Endothelial cell of umbilical vein (primary cell): ENCODE data around the gene GRM8. TPM values are rescaled to one million over a fixed set of nuclear protein-coding genes. Genes with fewer than 3 reads are reported as not detected.

Experiments used
- BruUV-seq: library from RNA; stranded (reverse); fragments of 400-500 nt; replicated peaks from 2 replicates; lab custom pipeline; 2021; lab: Mats Ljungman, UMichigan
- CTCF ChIA-PET: fragments of 300-600, 350-600 bp; sonication (Branson Sonifier 250); formaldehyde crosslinking; loops from one replicate; lab custom pipeline; 2021; ENCODE audit warnings: antibody characterized with exemption, inconsistent platforms; lab: Charles Lee
- POLR2A ChIA-PET: fragments of 300-600, 350-600 bp; sonication (Branson Sonifier 250); formaldehyde crosslinking; loops from one replicate; lab custom pipeline; 2021; ENCODE audit warnings: antibody characterized with exemption, inconsistent platforms; lab: Charles Lee
- DNase-seq: peaks from one replicate; pipeline ENCODE4 v3.0.0-alpha.2; 2011; ENCODE audit warnings: low read depth, low spot score
- FAIRE-seq: peaks from 2 replicates; lab custom pipeline; 2011; peaks lifted over from hg19 to GRCh38; lab: Jason Lieb, UNC
- H2AFZ ChIP-seq: 2 replicates; pipeline ENCODE4 v1.6.0; 2012; ENCODE audit warnings: low read depth, low read length, control low read depth, inconsistent platforms
- H3K27ac ChIP-seq: 2 replicates; pipeline ENCODE4 v1.5.1; 2011; ENCODE audit warnings: low read depth, mild to moderate bottlenecking, control low read depth, low read length, moderate library complexity; ENCODE audit not compliant: insufficient read depth
- H3K27me3 ChIP-seq, 2 experiments: 2 replicates each; pipeline versions ENCODE4 v1.6.0 to v1.6.1; 2011; ENCODE audit warnings: low read length in 2 of 2, mixed read lengths in 1 of 2; ENCODE audit not compliant: control insufficient read depth in 2 of 2, insufficient read depth in 2 of 2
- H3K36me3 ChIP-seq, 2 experiments: 2 replicates in 1 of 2; 3 replicates in 1 of 2; pipeline ENCODE4 v1.5.1; 2011; ENCODE audit warnings: low read length in 2 of 2, mild to moderate bottlenecking in 1 of 2, moderate library complexity in 1 of 2; ENCODE audit not compliant: control insufficient read depth in 2 of 2, insufficient read depth in 2 of 2; ENCODE audit errors: extremely low read depth in 1 of 2
- H3K4me1 ChIP-seq: 3 replicates; pipeline ENCODE4 v1.5.1; 2011; ENCODE audit warnings: mild to moderate bottlenecking, low read length; ENCODE audit not compliant: control insufficient read depth, insufficient read depth; ENCODE audit errors: extremely low read depth
- H3K4me2 ChIP-seq: 2 replicates; pipeline ENCODE4 v1.6.1; 2011; ENCODE audit warnings: low read length, control low read depth, mixed read lengths; ENCODE audit not compliant: insufficient read depth
- H3K4me3 ChIP-seq, 3 experiments: fragments of 200-600 bp in 1 of 3; sonication (generic), shearing (Covaris generic) in 1 of 3; replicated peaks in 1 of 3; 2 replicates each; pipeline ENCODE4 v1.5.1; 2011 to 2016; ENCODE audit warnings: control low read depth in 3 of 3, low read length in 3 of 3, mild to moderate bottlenecking in 2 of 3, inconsistent platforms in 1 of 3, low read depth in 1 of 3, moderate library complexity in 1 of 3; ENCODE audit not compliant: insufficient read depth in 1 of 3
- H3K79me2 ChIP-seq: 2 replicates; pipeline ENCODE4 v1.6.0; 2012; ENCODE audit warnings: low read length, inconsistent platforms; ENCODE audit not compliant: control insufficient read depth, insufficient read depth
- H3K9ac ChIP-seq: replicated peaks from 2 replicates; pipeline ENCODE3; 2011; ENCODE audit warnings: low read length, control low read depth; ENCODE audit not compliant: insufficient read depth; ENCODE audit errors: extremely low read depth
- H3K9me1 ChIP-seq: replicated peaks from 3 replicates; pipeline ENCODE4 v1.6.0; 2011; ENCODE audit warnings: mild to moderate bottlenecking, low read length; ENCODE audit not compliant: control insufficient read depth, insufficient read depth; ENCODE audit errors: extremely low read depth
- H3K9me3 ChIP-seq: replicated peaks from 2 replicates; pipeline ENCODE4 v1.5.1; 2012; ENCODE audit warnings: low read length, inconsistent platforms; ENCODE audit not compliant: control insufficient read depth, insufficient read depth
- H4K20me1 ChIP-seq: replicated peaks from 2 replicates; pipeline ENCODE3; 2011; ENCODE audit warnings: mild to moderate bottlenecking, low read length; ENCODE audit not compliant: control insufficient read depth, insufficient read depth; ENCODE audit errors: extremely low read depth
- CTCF ChIP-seq, 2 donors: IDR thresholded peaks; 1 replicate in 1 of 2; 2 replicates in 1 of 2; pipeline ENCODE4 v1.5.1; 2011; ENCODE audit warnings: low read length in 2 of 2, mild to moderate bottlenecking in 2 of 2, moderate library complexity in 2 of 2, control low read depth in 1 of 2, inconsistent platforms in 1 of 2, low read depth in 1 of 2; ENCODE audit not compliant: insufficient read depth in 1 of 2; ENCODE audit errors: extremely low read depth in 1 of 2
- EZH2 ChIP-seq: IDR thresholded peaks from 2 replicates; pipeline ENCODE4 v1.6.1; 2012; ENCODE audit warnings: borderline replicate concordance, low read depth, mild to moderate bottlenecking, moderate library complexity, low read length, inconsistent platforms; ENCODE audit not compliant: severe bottlenecking
- FOS ChIP-seq: IDR thresholded peaks from 2 replicates; pipeline ENCODE4 v1.6.1; 2011; ENCODE audit warnings: mild to moderate bottlenecking, low read length, moderate library complexity, borderline replicate concordance; ENCODE audit not compliant: insufficient read depth
- GATA2 ChIP-seq: IDR thresholded peaks from 2 replicates; pipeline ENCODE4 v1.7.0; 2011; ENCODE audit warnings: low read depth, mild to moderate bottlenecking, moderate library complexity, mixed read lengths, low read length; ENCODE audit not compliant: insufficient read length, insufficient read depth
- JUN ChIP-seq: IDR thresholded peaks from 2 replicates; pipeline ENCODE4 v1.6.1; 2011; ENCODE audit warnings: borderline replicate concordance, low read depth; ENCODE audit not compliant: insufficient read length, insufficient read depth
- MAX ChIP-seq: IDR thresholded peaks from 2 replicates; pipeline ENCODE4 v1.6.1; 2011; ENCODE audit not compliant: insufficient read depth, insufficient read length
- MYC ChIP-seq: IDR thresholded peaks from one replicate; pipeline ENCODE4 v1.6.1; 2011; ENCODE audit warnings: mild to moderate bottlenecking, low read depth, low read length
- POLR2A ChIP-seq: IDR thresholded peaks from 2 replicates; pipeline ENCODE4 v1.6.1; 2012; ENCODE audit warnings: low read depth, mild to moderate bottlenecking, control low read depth, low read length
- POLR2AphosphoS5 ChIP-seq: IDR thresholded peaks from 2 replicates; pipeline ENCODE4 v1.6.1; 2012; ENCODE audit warnings: low read depth, mild to moderate bottlenecking, control low read depth, low read length, moderate library complexity; ENCODE audit not compliant: insufficient read depth
- dilution Hi-C: fragments of 300-500 bp; cut with MboI; formaldehyde crosslinking; loops from one replicate; pipeline ENCODE4 v1.15.0; 2019; ENCODE audit warnings: low sequenced_read_pairs; ENCODE audit not compliant: extremely low pct_ligation_motif_present
- intact Hi-C: fragments of 100-400 bp; cut with micrococcal nuclease; formaldehyde crosslinking; loops from one replicate; pipeline ENCODE4 v1.10.0; 2022
- polyA plus RNA-seq, 4 experiments: library from polyadenylated mRNA; depleted of rRNA in 3 of 4; stranded (reverse) in 3 of 4; unstranded in 1 of 4; fragments of >200 nt; gene quantifications; 2 replicates each; pipeline versions ENCODE4 v1.2.1 to v1.2.3, GENCODE V29; 2011 to 2012; ENCODE audit warnings: missing spikeins in 1 of 4
- total RNA-seq: library from RNA; stranded (reverse); gene quantifications from 2 replicates; pipeline ENCODE4 v1.2.3, GENCODE V29; 2021

Gene GRM8
- total and polyA plus RNA-seq, 2 donors (not counting 3 experiments of a cell fraction or from before 2014, with no cell fraction given) = not detected

GRCh38 chr7:126804604-126805003 lies 448.1 kb downstream of the GRM8 start:
- dilution Hi-C loops (no loop called here), intact Hi-C loops (loop anchor here (5.0 kb wide), 2 partner anchors 708 to 1403 kb away; no protein-coding TSS in a partner anchor)
- no peaks in the 10 kb centered on the region for H3K9me3 ChIP-seq
- no peak overlapping the region for H2AFZ ChIP-seq
- no peak for DNase-seq
- H3K9me1 ChIP-seq = no peaks in the 10 kb centered on the region
- H3K79me2 ChIP-seq = no peaks in the 10 kb centered on the region
- no peak overlapping the region for H3K4me2 ChIP-seq
- FAIRE-seq = no peak
- TF ChIP-seq EZH2 = no peak
- no peak for TF ChIP-seq MAX
- no peak for TF ChIP-seq MYC
- no peak for TF ChIP-seq GATA2
- TF ChIP-seq CTCF (IDR thresholded peaks at IDR 0.05; ENCODE audit: extremely low read depth in 1 of 2, insufficient read depth in 1 of 2, low read depth in 1 of 2, low read length in 2 of 2) = no peak
- no peak for TF ChIP-seq POLR2A
- TF ChIP-seq FOS = no peak
- no peak for TF ChIP-seq JUN
- no peak for TF ChIP-seq POLR2AphosphoS5
- H3K9ac ChIP-seq = no peak overlapping the region
- no peaks in the 10 kb centered on the region for H4K20me1 ChIP-seq
- H3K27ac ChIP-seq = no peak overlapping the region
- ChIA-PET CTCF (interaction anchor here (2.3 kb wide), 1 partner anchor 450 kb away, joined by 30 read pairs; the partner anchor contains the start of gene GRM8), POLR2A (no interaction called here)
- H3K4me3 ChIP-seq = no peak overlapping the region
- no peaks in the 10 kb centered on the region for H3K4me1 ChIP-seq
- H3K27me3 ChIP-seq = no peaks in the 10 kb centered on the region
- H3K36me3 ChIP-seq = no peaks in the 10 kb centered on the region
- BruUV-seq = no TSS peak
